Measurements from ENCODE around the gene SRPX.

GRCh38 chrX:38124000-38124399 lies 96.7 kb downstream of the SRPX start:
- TF ChIP-seq POLR2AphosphoS5 (IDR thresholded peaks at IDR 0.05; ENCODE audit: borderline replicate concordance, low read depth, low read length): no peak
- no peak for TF ChIP-seq EZH2 (IDR thresholded peaks at IDR 0.05)
- TF ChIP-seq FOXP2 (optimal IDR thresholded peaks at IDR 0.05; ENCODE audit: control extremely low read depth, extremely low read length, insufficient read depth): no peak

Data from SK-N-MC (cell line).